ENCODE results near the gene GALNT11. TPM values are rescaled to one million over a fixed set of nuclear protein-coding genes. Genes with fewer than 3 reads are reported as not detected.

GALNT11 gene
- total RNA-seq, 1 donor from 2014 or later = 34.1 TPM

- H3K9me3 Mint-ChIP-seq (ENCODE audit: unreplicated experiment) = no peaks in the 10 kb centered on the region
- H3K27ac Mint-ChIP-seq (ENCODE audit: unreplicated experiment) = no peak overlapping the region
- H3K4me1 Mint-ChIP-seq (ENCODE audit: unreplicated experiment) = peaks cover 8% of the 10 kb centered on the region
- H3K27me3 Mint-ChIP-seq (ENCODE audit: unreplicated experiment) = no peaks in the 10 kb centered on the region
- no peak for TF ChIP-seq CTCF (IDR thresholded peaks at IDR 0.05)
- H3K36me3 Mint-ChIP-seq (ENCODE audit: unreplicated experiment) = peaks cover 41% of the 10 kb centered on the region
- DNase-seq (ENCODE audit: extremely low spot score, unreplicated experiment) = no peak
- H3K4me3 Mint-ChIP-seq (ENCODE audit: unreplicated experiment) = no peak overlapping the region
Measured at GRCh38 chr7:152108359-152108758, 82.9 kb downstream of the GALNT11 start.

DNA sequence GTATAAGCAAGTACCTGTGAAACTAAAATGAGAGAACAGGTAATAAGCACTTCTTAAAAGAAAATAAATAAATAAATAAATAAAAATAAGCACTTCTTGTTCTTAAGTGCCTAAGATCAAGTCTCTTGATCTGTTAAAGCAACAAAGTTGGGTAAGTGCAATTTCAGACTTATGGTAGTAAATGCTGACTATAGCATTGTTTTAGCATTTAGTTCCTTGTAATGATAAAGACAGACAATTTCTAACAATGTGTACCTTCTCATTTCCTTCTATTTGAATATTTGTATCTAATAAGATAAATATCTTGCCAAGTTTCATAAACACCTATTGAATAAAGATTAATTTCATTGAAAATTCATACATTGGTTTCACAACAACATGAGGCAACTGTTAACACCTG lies 87.4 kb downstream of the GALNT11 start:
- no peak for TF ChIP-seq CTCF (IDR thresholded peaks at IDR 0.05)
- Mint-ChIP-seq H3K36me3 (ENCODE audit: unreplicated experiment) (peaks cover 34% of the 10 kb centered on the region), H3K27me3 (ENCODE audit: unreplicated experiment) (no peaks in the 10 kb centered on the region), H3K4me1 (ENCODE audit: unreplicated experiment) (no peaks in the 10 kb centered on the region), H3K4me3 (ENCODE audit: unreplicated experiment) (no peak overlapping the region), H3K9me3 (ENCODE audit: unreplicated experiment) (no peaks in the 10 kb centered on the region), H3K27ac (ENCODE audit: unreplicated experiment) (no peak overlapping the region)
- DNase-seq (ENCODE audit: extremely low spot score, unreplicated experiment) = no peak

- Mint-ChIP-seq H3K4me1 (ENCODE audit: unreplicated experiment) (no peaks in the 10 kb centered on the region), H3K4me3 (ENCODE audit: unreplicated experiment) (no peak overlapping the region), H3K27me3 (ENCODE audit: unreplicated experiment) (no peaks in the 10 kb centered on the region), H3K36me3 (ENCODE audit: unreplicated experiment) (peaks cover 43% of the 10 kb centered on the region), H3K9me3 (ENCODE audit: unreplicated experiment) (no peaks in the 10 kb centered on the region), H3K27ac (ENCODE audit: unreplicated experiment) (no peak overlapping the region)
- no peak for TF ChIP-seq CTCF (IDR thresholded peaks at IDR 0.05)
- no peak for DNase-seq (ENCODE audit: extremely low spot score, unreplicated experiment)
Measured at GRCh38 chr7:152115021-152115718, 89.7 kb downstream of the GALNT11 start.

DNA sequence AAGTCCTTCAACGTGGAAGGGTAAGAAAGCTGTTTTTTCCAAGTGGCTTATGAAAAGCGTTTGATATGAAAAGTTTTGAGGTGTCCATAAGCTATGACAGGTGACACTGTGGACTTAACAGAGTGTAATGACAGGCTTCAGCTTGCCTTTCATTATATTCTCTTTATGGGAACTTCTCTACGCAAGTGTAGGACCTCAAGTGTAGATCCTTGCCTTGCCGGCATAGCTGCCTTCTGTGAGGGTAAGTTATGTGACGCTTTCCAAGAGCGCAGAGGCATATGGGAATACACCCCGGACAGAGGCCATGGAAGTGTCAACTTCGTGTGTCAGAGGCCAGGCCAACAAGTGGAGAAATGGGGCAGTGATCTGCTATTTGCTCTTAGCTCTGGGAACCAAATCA lies 91.9 kb downstream of the GALNT11 start:
- no peaks in the 10 kb centered on the region for H3K9me3 Mint-ChIP-seq (ENCODE audit: unreplicated experiment)
- peaks cover 56% of the 10 kb centered on the region for H3K36me3 Mint-ChIP-seq (ENCODE audit: unreplicated experiment)
- H3K27me3 Mint-ChIP-seq (ENCODE audit: unreplicated experiment) = no peaks in the 10 kb centered on the region
- H3K27ac Mint-ChIP-seq (ENCODE audit: unreplicated experiment) = no peak overlapping the region
- DNase-seq (ENCODE audit: extremely low spot score, unreplicated experiment) = no peak
- no peak overlapping the region for H3K4me3 Mint-ChIP-seq (ENCODE audit: unreplicated experiment)
- no peaks in the 10 kb centered on the region for H3K4me1 Mint-ChIP-seq (ENCODE audit: unreplicated experiment)
- TF ChIP-seq CTCF (IDR thresholded peaks at IDR 0.05) = no peak

DNA sequence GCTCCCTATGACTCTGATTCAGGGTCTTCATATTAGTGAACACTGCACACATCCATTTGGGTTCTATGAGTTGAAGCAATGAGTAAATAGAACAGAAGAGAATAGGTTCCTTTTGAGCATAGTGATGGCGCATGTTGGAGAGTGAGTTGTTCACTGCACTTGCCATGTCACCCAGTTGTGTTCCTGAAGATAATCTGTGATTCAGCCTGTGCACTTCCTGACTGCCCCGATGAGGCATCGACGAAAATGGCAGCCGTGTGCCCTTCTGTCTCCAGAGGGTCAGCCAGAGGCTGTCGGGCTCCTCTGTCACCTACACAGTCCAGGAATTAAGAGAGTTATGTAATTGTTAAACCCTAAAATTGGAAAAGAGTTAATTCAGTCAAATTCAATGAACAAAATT lies 94.7 kb downstream of the GALNT11 start:
- no peak for DNase-seq (ENCODE audit: extremely low spot score, unreplicated experiment)
- Mint-ChIP-seq H3K27ac (ENCODE audit: unreplicated experiment) (no peak overlapping the region), H3K36me3 (ENCODE audit: unreplicated experiment) (peaks cover 69% of the 10 kb centered on the region)

More for the DNA sequence above, 94.7 kb downstream of the GALNT11 start:
- Mint-ChIP-seq H3K27me3 (ENCODE audit: unreplicated experiment) (no peaks in the 10 kb centered on the region), H3K9me3 (ENCODE audit: unreplicated experiment) (peaks cover 12% of the 10 kb centered on the region), H3K4me1 (ENCODE audit: unreplicated experiment) (no peaks in the 10 kb centered on the region), H3K4me3 (ENCODE audit: unreplicated experiment) (no peak overlapping the region)
- TF ChIP-seq CTCF (IDR thresholded peaks at IDR 0.05) = no peak

Measured in osteocyte (in vitro differentiated cells).